ENCODE measurements around the gene FKBP11. TPM values are rescaled to one million over a fixed set of nuclear protein-coding genes. Genes with fewer than 3 reads are reported as not detected.

Gene FKBP11
- total and polyA plus RNA-seq, 2 experiments from 2014 or later, result 29.5 to 94.9 TPM

DNA sequence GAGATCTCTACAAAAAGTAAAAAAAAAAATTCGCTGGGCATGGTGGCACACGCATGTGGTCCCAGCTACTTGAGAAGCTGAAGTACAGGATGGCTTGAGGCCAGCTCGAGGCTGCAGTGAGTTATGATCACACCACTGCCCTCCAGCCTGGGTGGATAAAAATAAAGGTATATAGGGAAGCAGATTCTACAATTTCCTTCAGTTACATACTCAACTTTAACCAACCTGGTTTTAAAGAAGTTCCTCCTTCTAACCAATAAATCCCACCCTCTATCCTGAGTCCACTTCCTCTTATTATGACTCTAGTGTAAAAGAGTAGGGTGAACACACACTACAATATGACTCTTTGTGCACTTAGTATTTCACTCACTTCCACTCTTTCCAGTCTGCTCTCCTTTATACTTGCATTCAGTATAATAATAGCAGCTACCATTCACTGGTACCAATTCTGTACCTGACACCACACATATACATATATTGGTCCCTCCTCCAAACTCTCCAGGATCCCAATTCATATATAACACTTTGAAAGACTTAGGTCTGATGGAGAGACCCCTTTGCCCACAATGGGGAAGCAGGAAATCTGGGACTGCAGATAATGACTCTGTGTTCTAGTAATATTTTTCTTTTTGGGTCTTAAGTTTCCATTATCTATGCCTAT lies 29.7 kb upstream of the FKBP11 start:
- Mint-ChIP-seq H3K36me3 (ENCODE audit: low read depth) (peaks cover 43% of the 10 kb centered on the region), H3K9me3 (no peaks in the 10 kb centered on the region; the same call in 2 of the 3 replicates), H3K4me1 (peaks cover 27% of the 10 kb centered on the region), H3K4me3 (peak overlapping the region; percentile 97), H3K27me3 (ENCODE audit: insufficient read depth, low read depth, poor library complexity) (peaks cover 19% of the 10 kb centered on the region), H3K27ac (no peak overlapping the region)
- H3K27me3 ChIP-seq (ENCODE audit: insufficient read depth), result no peaks in the 10 kb centered on the region
- DNase-seq (ENCODE audit: low spot score) (no peak), ATAC-seq (no peak)
- H4K20me1 ChIP-seq (replicated peaks; ENCODE audit: insufficient read depth), result peaks cover 41% of the 10 kb centered on the region
- H3F3A ChIP-seq (replicated peaks; ENCODE audit: low read depth), result 0 out of 2 replicates have a peak, but pooled peaks cover 2% of the 10 kb centered on the region
- TF ChIP-seq STAT1 (IDR thresholded peaks at IDR 0.05; ENCODE audit: unreplicated experiment) (no peak), ZNF114 (CRISPR knock-in tag; IDR thresholded peaks at IDR 0.05) (no peak), EZH2phosphoT487 (IDR thresholded peaks at IDR 0.05; ENCODE audit: unreplicated experiment) (no peak), ZNF331 (CRISPR knock-in tag; IDR thresholded peaks at IDR 0.05; ENCODE audit: low read depth) (no peak), JUNB (IDR thresholded peaks at IDR 0.05; ENCODE audit: unreplicated experiment) (no peak), EZH2 (IDR thresholded peaks at IDR 0.05; ENCODE audit: low read depth, unreplicated experiment) (no peak), CREB1 (CRISPR knock-in tag; IDR thresholded peaks at IDR 0.05; ENCODE audit: low read depth) (no peak), NANOG (IDR thresholded peaks at IDR 0.05; ENCODE audit: borderline replicate concordance) (no peak), POLR2AphosphoS5 (IDR thresholded peaks at IDR 0.05; ENCODE audit: low read depth) (no peak)
- TF ChIP-seq, protein P1, sequence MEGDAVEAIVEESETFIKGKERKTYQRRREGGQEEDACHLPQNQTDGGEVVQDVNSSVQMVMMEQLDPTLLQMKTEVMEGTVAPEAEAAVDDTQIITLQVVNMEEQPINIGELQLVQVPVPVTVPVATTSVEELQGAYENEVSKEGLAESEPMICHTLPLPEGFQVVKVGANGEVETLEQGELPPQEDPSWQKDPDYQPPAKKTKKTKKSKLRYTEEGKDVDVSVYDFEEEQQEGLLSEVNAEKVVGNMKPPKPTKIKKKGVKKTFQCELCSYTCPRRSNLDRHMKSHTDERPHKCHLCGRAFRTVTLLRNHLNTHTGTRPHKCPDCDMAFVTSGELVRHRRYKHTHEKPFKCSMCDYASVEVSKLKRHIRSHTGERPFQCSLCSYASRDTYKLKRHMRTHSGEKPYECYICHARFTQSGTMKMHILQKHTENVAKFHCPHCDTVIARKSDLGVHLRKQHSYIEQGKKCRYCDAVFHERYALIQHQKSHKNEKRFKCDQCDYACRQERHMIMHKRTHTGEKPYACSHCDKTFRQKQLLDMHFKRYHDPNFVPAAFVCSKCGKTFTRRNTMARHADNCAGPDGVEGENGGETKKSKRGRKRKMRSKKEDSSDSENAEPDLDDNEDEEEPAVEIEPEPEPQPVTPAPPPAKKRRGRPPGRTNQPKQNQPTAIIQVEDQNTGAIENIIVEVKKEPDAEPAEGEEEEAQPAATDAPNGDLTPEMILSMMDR (conservative IDR thresholded peaks at IDR 0.05; ENCODE audit: low read depth in 2 of 2), result no peak
- TF ChIP-seq, protein P2, sequence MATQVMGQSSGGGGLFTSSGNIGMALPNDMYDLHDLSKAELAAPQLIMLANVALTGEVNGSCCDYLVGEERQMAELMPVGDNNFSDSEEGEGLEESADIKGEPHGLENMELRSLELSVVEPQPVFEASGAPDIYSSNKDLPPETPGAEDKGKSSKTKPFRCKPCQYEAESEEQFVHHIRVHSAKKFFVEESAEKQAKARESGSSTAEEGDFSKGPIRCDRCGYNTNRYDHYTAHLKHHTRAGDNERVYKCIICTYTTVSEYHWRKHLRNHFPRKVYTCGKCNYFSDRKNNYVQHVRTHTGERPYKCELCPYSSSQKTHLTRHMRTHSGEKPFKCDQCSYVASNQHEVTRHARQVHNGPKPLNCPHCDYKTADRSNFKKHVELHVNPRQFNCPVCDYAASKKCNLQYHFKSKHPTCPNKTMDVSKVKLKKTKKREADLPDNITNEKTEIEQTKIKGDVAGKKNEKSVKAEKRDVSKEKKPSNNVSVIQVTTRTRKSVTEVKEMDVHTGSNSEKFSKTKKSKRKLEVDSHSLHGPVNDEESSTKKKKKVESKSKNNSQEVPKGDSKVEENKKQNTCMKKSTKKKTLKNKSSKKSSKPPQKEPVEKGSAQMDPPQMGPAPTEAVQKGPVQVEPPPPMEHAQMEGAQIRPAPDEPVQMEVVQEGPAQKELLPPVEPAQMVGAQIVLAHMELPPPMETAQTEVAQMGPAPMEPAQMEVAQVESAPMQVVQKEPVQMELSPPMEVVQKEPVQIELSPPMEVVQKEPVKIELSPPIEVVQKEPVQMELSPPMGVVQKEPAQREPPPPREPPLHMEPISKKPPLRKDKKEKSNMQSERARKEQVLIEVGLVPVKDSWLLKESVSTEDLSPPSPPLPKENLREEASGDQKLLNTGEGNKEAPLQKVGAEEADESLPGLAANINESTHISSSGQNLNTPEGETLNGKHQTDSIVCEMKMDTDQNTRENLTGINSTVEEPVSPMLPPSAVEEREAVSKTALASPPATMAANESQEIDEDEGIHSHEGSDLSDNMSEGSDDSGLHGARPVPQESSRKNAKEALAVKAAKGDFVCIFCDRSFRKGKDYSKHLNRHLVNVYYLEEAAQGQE (IDR thresholded peaks at IDR 0.05; ENCODE audit: unreplicated experiment), result no peak
- TF ChIP-seq, protein P3, sequence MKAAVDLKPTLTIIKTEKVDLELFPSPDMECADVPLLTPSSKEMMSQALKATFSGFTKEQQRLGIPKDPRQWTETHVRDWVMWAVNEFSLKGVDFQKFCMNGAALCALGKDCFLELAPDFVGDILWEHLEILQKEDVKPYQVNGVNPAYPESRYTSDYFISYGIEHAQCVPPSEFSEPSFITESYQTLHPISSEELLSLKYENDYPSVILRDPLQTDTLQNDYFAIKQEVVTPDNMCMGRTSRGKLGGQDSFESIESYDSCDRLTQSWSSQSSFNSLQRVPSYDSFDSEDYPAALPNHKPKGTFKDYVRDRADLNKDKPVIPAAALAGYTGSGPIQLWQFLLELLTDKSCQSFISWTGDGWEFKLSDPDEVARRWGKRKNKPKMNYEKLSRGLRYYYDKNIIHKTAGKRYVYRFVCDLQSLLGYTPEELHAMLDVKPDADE (IDR thresholded peaks at IDR 0.05), result no peak
- TF ChIP-seq, protein P4, sequence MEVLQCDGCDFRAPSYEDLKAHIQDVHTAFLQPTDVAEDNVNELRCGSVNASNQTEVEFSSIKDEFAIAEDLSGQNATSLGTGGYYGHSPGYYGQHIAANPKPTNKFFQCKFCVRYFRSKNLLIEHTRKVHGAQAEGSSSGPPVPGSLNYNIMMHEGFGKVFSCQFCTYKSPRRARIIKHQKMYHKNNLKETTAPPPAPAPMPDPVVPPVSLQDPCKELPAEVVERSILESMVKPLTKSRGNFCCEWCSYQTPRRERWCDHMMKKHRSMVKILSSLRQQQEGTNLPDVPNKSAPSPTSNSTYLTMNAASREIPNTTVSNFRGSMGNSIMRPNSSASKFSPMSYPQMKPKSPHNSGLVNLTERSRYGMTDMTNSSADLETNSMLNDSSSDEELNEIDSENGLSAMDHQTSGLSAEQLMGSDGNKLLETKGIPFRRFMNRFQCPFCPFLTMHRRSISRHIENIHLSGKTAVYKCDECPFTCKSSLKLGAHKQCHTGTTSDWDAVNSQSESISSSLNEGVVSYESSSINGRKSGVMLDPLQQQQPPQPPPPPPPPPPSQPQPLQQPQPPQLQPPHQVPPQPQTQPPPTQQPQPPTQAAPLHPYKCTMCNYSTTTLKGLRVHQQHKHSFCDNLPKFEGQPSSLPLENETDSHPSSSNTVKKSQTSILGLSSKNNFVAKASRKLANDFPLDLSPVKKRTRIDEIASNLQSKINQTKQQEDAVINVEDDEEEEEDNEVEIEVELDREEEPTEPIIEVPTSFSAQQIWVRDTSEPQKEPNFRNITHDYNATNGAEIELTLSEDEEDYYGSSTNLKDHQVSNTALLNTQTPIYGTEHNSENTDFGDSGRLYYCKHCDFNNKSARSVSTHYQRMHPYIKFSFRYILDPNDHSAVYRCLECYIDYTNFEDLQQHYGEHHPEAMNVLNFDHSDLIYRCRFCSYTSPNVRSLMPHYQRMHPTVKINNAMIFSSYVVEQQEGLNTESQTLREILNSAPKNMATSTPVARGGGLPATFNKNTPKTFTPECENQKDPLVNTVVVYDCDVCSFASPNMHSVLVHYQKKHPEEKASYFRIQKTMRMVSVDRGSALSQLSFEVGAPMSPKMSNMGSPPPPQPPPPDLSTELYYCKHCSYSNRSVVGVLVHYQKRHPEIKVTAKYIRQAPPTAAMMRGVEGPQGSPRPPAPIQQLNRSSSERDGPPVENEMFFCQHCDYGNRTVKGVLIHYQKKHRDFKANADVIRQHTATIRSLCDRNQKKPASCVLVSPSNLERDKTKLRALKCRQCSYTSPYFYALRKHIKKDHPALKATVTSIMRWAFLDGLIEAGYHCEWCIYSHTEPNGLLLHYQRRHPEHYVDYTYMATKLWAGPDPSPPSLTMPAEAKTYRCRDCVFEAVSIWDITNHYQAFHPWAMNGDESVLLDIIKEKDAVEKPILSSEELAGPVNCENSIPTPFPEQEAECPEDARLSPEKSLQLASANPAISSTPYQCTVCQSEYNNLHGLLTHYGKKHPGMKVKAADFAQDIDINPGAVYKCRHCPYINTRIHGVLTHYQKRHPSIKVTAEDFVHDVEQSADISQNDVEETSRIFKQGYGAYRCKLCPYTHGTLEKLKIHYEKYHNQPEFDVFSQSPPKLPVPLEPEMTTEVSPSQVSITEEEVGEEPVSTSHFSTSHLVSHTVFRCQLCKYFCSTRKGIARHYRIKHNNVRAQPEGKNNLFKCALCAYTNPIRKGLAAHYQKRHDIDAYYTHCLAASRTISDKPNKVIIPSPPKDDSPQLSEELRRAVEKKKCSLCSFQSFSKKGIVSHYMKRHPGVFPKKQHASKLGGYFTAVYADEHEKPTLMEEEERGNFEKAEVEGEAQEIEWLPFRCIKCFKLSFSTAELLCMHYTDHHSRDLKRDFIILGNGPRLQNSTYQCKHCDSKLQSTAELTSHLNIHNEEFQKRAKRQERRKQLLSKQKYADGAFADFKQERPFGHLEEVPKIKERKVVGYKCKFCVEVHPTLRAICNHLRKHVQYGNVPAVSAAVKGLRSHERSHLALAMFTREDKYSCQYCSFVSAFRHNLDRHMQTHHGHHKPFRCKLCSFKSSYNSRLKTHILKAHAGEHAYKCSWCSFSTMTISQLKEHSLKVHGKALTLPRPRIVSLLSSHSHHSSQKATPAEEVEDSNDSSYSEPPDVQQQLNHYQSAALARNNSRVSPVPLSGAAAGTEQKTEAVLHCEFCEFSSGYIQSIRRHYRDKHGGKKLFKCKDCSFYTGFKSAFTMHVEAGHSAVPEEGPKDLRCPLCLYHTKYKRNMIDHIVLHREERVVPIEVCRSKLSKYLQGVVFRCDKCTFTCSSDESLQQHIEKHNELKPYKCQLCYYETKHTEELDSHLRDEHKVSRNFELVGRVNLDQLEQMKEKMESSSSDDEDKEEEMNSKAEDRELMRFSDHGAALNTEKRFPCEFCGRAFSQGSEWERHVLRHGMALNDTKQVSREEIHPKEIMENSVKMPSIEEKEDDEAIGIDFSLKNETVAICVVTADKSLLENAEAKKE (CRISPR knock-in tag; IDR thresholded peaks at IDR 0.05), result no peak
- H3K4me2 ChIP-seq, result peak overlapping the region; percentile 74
- no peaks in the 10 kb centered on the region for H3K9me2 ChIP-seq (ENCODE audit: insufficient read depth)
- H2AFZ ChIP-seq, result no peak overlapping the region
- H3K36me3 ChIP-seq (ENCODE audit: insufficient read depth), result peaks cover 11% of the 10 kb centered on the region; the same call in 1 of the 2 replicates
- H3K4me3 ChIP-seq, result peak overlapping the region; percentile 87; the same call in 1 of the 2 replicates
- H3K79me2 ChIP-seq (replicated peaks; ENCODE audit: insufficient read depth), result peaks cover 69% of the 10 kb centered on the region
- H3K27ac ChIP-seq (ENCODE audit: low read depth), result 0 out of 2 replicates have a peak overlapping the region, but pooled peaks have one; percentile 83
- peaks cover 15% of the 10 kb centered on the region for H3K4me1 ChIP-seq (ENCODE audit: insufficient read depth)

Measured in GM23338 (cell line).